ENCODE results near the gene PTPRQ. TPM values are rescaled to one million over a fixed set of nuclear protein-coding genes. Genes with fewer than 3 reads are reported as not detected.
"Not testable (repeated sequence)": the region's sequence is repeated elsewhere in the genome, so short reads cannot be mapped to it uniquely, and the experiment has no call there.

Gene PTPRQ
- total RNA-seq, 2 experiments from 2014 or later: not detected

DNA sequence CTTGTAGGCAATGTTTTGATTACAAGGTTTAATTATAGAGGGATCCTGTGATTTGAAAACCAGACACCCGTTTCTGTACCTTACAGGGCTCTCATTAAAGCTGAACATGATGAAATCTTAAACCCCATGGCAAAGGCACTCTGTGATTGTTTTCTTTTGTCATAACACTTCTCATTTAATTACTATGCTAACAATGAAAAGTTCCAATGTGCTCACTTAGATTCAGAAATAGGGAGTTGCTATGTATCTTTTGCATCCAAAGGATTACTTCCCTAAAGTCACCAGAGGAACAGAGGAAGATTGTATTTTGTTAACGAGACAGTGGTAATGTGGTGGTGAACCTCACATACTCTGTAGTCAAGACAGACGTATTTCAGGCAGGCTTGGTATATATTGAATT, 181.9 kb downstream of the PTPRQ start:
- H3K9me3 Mint-ChIP-seq: peaks cover 10% of the 10 kb centered on the region
- no peaks in the 10 kb centered on the region for H3K4me1 Mint-ChIP-seq
- DNase-seq: no peak
- H3K27me3 Mint-ChIP-seq: no peaks in the 10 kb centered on the region
- no peak overlapping the region for H3K27ac Mint-ChIP-seq
- no peak overlapping the region for H3K4me3 Mint-ChIP-seq
- H3K36me3 Mint-ChIP-seq: no peaks in the 10 kb centered on the region

DNA sequence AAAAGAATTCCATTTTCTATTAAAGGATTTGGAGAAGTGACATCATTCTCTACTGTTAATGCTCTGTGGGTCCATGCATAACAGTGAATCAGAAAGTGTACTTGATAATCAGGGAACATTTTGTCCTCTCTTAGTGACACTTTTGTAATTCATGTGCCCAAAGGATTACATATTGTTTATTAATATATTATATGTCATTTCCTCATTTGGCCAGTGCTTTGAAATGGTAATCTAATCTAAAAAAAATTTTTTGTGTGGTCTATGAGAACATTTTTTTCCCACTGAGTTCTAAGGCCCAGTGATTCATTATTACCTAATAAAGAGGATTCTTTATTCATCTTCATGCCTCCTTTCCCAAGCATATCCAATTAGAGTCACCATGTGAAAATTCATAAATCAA, 183.7 kb downstream of the PTPRQ start:
- Mint-ChIP-seq H3K4me3 (no peak overlapping the region), H3K36me3 (no peaks in the 10 kb centered on the region), H3K9me3 (peaks cover 10% of the 10 kb centered on the region), H3K27ac (no peak overlapping the region), H3K4me1 (no peaks in the 10 kb centered on the region), H3K27me3 (no peaks in the 10 kb centered on the region)
- no peak for DNase-seq

DNA sequence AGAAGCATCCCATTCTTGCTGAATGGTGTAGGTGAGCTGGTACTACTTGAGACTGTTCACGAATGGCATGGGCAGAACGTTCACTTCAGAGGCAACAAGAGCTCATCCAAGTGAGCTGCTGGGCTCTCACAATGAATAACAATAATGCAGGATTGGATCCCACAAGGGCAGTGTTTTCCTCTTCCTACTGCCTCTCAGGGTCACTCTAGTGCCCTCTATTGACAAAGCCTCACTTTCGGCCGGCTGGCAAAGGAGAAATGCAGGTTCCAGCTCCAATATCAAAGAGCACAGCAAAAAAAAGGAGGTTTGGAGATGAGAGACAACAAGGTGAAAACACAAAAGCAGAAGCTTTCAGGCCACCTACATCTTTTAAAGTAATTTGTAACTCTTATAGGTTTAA, 188.8 kb downstream of the PTPRQ start:
- Mint-ChIP-seq H3K27me3 (no peaks in the 10 kb centered on the region), H3K4me3 (no peak overlapping the region), H3K36me3 (no peaks in the 10 kb centered on the region), H3K9me3 (peaks cover 7% of the 10 kb centered on the region), H3K4me1 (no peaks in the 10 kb centered on the region), H3K27ac (no peak overlapping the region)
- DNase-seq: no peak

DNA sequence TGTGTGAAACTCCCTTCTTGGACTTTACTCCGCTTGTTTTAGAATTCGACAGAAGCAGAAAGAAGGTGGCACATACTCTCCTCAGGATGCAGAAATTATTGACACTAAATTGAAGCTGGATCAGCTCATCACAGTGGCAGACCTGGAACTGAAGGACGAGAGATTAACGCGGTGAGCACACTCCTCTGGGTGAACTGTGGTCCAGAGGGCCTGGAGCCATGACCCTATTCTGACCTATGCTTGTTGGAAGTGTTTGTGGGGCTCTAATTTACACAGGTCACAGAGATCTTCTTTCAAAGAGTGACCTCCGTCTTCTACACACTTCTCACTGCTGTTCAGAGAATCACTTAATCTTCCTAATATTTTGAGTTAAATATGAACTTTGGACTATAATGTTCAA, 190.9 kb downstream of the PTPRQ start:
- no peaks in the 10 kb centered on the region for H3K4me1 Mint-ChIP-seq
- H3K27ac Mint-ChIP-seq: no peak overlapping the region
- H3K36me3 Mint-ChIP-seq: no peaks in the 10 kb centered on the region
- H3K9me3 Mint-ChIP-seq: peaks cover 1% of the 10 kb centered on the region
- no peak for DNase-seq
- no peak overlapping the region for H3K4me3 Mint-ChIP-seq
- no peaks in the 10 kb centered on the region for H3K27me3 Mint-ChIP-seq

DNA sequence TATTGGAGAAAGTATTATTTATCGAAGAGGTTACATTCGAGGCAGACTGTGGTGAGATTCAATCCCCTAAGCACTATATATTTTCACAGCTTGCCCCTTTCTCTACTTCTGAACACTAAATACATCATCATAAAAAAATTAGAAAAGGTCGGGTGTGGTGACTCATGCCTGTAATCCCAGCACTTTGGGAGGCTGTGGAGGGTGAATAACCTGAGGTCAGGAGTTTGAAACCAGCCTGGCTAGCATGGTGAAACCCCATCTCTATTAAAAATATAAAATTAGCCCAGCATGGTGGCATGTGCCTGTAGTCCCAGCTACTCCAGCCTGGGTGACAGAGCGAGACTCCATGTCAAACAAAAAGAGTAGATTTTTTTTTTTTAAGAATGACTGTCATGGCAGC, 192.8 kb downstream of the PTPRQ start:
- Mint-ChIP-seq H3K27me3 (no peaks in the 10 kb centered on the region), H3K4me1 (no peaks in the 10 kb centered on the region), H3K4me3 (no peak overlapping the region), H3K9me3 (peaks cover 3% of the 10 kb centered on the region), H3K36me3 (no peaks in the 10 kb centered on the region), H3K27ac (no peak overlapping the region)
- DNase-seq: no peak

DNA sequence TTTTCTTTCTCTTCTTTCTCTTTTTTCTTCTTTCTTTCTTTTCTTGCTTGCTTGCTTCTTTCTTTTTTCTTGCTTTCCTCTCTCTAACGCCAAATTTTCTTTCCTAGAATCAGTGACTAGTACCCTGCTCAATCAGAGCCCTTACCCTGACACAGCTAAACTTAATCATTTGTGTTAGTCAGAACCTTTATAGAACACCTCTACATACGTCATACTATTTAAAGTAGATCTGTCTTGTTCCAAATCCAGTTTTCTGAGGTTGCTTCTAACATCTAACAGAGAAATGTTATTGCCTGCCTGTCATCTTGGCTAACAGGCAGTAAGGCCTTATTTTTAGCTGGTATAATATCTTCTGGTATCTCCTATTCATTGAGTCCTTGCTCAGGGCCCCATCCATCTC, 197.9 kb downstream of the PTPRQ start:
- H3K36me3 Mint-ChIP-seq: no peaks in the 10 kb centered on the region
- DNase-seq: no peak
- H3K4me3 Mint-ChIP-seq: no peak overlapping the region
- peaks cover 4% of the 10 kb centered on the region for H3K9me3 Mint-ChIP-seq
- H3K27me3 Mint-ChIP-seq: no peaks in the 10 kb centered on the region
- no peaks in the 10 kb centered on the region for H3K4me1 Mint-ChIP-seq
- H3K27ac Mint-ChIP-seq: no peak overlapping the region

DNA sequence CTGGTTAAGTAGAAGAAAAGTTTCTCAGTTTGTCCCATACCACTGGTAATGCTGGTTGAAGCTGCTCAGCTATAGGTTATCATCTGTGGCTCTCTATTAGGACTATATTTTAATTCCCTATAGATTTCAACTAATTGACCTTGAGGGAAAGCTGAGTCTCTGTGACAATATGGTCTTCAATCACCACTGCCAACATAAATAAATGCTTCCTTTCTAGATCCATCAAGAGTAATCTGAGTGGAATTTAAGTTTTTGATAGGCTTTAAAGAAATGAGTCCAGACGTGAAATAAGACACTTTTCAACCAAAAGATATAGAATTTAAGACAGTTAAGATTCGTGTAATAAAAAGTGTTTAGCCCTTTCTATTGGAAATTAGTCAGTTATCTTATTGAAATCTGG, 199.9 kb downstream of the PTPRQ start:
- H3K4me1 Mint-ChIP-seq: no peaks in the 10 kb centered on the region
- H3K27ac Mint-ChIP-seq: no peak overlapping the region
- peaks cover 4% of the 10 kb centered on the region for H3K9me3 Mint-ChIP-seq
- no peaks in the 10 kb centered on the region for H3K36me3 Mint-ChIP-seq
- no peak overlapping the region for H3K4me3 Mint-ChIP-seq
- H3K27me3 Mint-ChIP-seq: no peaks in the 10 kb centered on the region
- no peak for DNase-seq

DNA sequence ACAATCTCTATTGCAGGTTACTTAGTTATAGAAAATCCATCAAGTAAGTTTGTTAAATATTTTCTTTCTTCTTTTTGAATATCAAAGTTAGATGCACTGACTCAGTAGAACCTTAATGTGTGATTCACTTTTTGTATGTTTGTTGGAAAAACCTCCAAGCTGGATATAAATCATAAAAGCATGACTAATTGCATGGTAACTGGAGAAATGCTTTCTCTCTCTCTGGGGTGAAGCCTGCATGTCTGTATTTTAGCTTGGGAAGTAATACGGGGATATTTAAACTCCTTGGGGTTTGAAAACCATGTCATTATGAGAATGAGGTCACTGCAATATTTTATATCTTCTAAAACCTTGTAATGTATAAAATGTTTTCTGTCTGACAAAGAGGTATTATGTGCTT, 204.8 kb downstream of the PTPRQ start:
- Mint-ChIP-seq H3K36me3 (no peaks in the 10 kb centered on the region), H3K4me3 (no peak overlapping the region), H3K27ac (no peak overlapping the region), H3K27me3 (no peaks in the 10 kb centered on the region), H3K4me1 (no peaks in the 10 kb centered on the region), H3K9me3 (no peaks in the 10 kb centered on the region)
- DNase-seq: no peak

DNA sequence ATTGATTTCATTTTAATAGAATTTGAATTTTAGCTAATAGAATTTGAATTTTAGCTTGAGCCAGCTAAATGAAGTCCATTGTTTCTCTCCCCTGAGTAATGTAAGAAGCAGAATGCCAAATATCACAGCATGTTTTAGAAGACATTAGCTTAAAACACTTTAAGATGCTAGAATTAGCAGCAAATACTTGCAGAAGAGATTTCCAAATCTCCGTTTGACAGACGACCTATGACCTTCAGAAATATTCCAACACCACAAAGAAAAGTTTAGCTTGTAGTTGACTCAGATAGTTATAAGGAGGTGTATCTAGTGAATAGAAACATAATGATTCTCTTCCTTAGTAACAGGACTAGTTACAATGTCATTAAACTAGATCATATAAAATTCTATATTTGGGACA, 211.7 kb downstream of the PTPRQ start:
- Mint-ChIP-seq H3K36me3 (no peaks in the 10 kb centered on the region), H3K9me3 (no peaks in the 10 kb centered on the region), H3K27me3 (no peaks in the 10 kb centered on the region), H3K27ac (no peak overlapping the region), H3K4me3 (no peak overlapping the region), H3K4me1 (no peaks in the 10 kb centered on the region)
- DNase-seq: no peak

DNA sequence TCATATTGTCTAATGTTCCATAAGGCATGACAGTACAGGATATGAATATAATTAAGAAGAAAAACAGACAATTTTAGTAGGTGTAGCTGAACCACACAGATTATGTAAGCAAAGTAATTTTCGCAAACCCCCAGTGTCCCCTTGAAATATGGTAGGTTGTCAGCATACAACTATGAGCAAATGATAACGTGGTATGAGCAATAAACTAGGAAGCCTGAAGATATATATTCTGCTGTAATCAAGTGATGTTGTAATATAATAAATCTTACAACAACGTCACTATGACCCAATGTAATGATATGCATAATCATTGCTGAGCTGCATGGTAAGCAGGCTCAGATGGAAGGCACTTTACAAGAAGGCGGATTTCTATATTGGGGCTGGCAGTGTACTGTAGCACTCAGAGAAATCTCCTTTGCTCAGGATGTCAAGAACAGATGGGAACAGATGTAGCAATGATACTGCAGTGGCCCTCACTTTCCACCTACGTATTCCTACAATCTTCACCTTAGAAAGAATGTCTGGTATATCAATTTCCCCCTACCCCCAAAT, 215.6 kb downstream of the PTPRQ start:
- Mint-ChIP-seq H3K4me1 (no peaks in the 10 kb centered on the region), H3K27me3 (no peaks in the 10 kb centered on the region), H3K9me3 (no peaks in the 10 kb centered on the region), H3K36me3 (no peaks in the 10 kb centered on the region), H3K4me3 (no peak overlapping the region), H3K27ac (no peak overlapping the region)
- no peak for DNase-seq

DNA sequence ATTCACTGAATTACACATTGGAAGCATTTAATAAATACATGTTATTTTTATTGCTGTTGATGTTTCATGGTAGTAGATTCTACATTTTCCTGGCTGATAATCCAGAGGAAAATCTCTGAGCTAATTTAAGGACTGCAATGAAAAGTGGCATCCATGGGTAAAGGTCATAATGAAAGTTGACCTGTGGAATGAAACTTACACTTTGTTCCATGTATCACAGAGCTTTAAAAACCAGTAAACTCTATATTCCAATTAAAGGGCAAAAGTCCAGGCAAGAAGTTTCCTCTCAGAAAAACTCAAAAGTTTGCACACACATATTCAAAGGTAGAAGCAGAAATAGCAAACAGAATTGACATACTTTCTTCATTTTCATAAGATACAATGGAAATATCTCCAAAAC, 218.6 kb downstream of the PTPRQ start:
- DNase-seq: no peak
- H3K4me3 Mint-ChIP-seq: no peak overlapping the region
- no peaks in the 10 kb centered on the region for H3K9me3 Mint-ChIP-seq
- H3K4me1 Mint-ChIP-seq: no peaks in the 10 kb centered on the region
- H3K36me3 Mint-ChIP-seq: no peaks in the 10 kb centered on the region
- no peak overlapping the region for H3K27ac Mint-ChIP-seq
- H3K27me3 Mint-ChIP-seq: no peaks in the 10 kb centered on the region

DNA sequence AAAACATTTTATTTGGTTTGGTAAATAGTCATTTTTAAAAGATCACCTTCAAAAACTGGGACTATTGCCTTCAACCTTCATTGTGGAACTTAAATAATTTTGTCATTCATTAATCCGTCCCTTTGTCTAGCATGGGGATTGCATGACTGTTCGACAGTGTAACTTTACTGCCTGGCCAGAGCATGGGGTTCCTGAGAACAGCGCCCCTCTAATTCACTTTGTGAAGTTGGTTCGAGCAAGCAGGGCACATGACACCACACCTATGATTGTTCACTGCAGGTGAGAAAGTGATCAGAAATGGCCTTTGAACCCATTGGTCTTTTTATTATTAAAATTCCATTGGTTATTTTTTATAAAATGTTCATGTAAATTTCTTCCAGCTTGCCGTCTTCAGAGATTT, 226.2 kb downstream of the PTPRQ start:
- H3K36me3 Mint-ChIP-seq: no peaks in the 10 kb centered on the region
- no peak overlapping the region for H3K27ac Mint-ChIP-seq
- H3K27me3 Mint-ChIP-seq: no peaks in the 10 kb centered on the region
- no peak for DNase-seq
- H3K4me3 Mint-ChIP-seq: no peak overlapping the region
- no peaks in the 10 kb centered on the region for H3K4me1 Mint-ChIP-seq
- H3K9me3 Mint-ChIP-seq: peaks cover 1% of the 10 kb centered on the region

DNA sequence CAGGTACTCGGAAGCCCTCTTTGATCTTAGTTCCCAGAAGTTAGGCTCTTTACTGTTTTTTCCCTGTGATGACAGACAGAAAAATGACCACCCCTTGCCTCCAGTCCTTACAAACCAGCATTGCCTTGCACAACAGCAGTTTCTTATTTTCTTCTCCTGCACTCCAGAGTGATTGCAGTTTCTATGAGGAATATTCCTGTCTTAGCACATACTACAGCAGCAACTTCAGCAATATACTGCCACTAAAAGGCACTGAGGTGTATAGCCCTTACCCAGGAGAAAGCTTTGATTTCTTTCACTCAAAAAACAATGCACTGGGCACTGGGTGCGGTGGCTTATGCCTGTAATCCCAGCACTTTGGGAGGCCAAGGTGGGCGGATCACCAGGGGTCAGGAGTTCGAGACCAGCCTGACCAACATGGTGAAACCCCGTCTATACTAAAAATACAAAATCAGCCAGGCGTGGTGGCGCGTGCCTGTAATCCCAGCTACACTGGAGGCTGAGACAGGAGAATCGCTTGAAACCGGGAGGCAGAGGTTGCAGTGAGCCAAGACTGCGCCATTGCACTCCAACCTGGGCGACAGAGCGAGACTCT, 232.1 kb downstream of the PTPRQ start:
- H3K9me3 Mint-ChIP-seq, H3K27me3 Mint-ChIP-seq, DNase-seq, H3K36me3 Mint-ChIP-seq, H3K4me3 Mint-ChIP-seq, H3K4me1 Mint-ChIP-seq, H3K27ac Mint-ChIP-seq: not testable (repeated sequence)

DNA sequence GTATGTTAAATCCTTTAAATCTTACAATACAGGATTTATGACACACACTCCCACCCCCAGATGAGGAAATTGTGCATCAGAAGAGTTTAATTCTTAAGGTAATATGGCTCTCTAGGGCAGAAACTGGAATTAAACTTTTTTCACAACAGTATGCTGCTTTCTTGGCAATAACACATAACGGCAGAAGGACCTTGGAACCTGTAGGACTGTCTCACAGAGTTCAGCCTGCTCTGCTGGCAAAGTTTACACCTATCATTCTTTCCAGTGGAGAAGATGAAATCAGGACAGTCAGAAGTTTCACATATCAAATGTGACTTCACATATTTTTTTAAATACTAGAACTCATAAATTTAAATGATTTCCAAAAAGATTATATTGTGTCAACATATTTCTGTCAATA, 232.8 kb downstream of the PTPRQ start:
- Mint-ChIP-seq H3K4me3 (no peak overlapping the region), H3K9me3 (no peaks in the 10 kb centered on the region), H3K4me1 (no peaks in the 10 kb centered on the region), H3K27me3 (no peaks in the 10 kb centered on the region), H3K27ac (no peak overlapping the region), H3K36me3 (no peaks in the 10 kb centered on the region)
- no peak for DNase-seq

DNA sequence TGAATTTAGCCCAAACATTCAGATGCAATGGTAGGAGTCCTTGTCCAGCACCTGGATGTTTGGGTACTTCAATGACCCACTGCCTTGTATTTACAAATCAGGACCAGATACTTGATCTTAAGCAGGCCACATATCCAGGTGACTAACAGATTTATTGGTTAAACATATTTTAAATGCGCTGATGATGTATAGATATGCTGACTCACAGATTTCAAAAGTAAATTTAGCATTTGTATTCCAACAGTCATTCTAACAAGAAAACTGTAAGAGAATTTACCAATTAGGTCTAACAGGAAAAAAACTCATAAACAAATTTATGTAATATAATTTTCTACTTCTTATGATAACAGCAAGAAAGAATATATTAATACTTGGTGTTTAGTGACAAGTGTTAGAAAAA, 234.0 kb downstream of the PTPRQ start:
- H3K36me3 Mint-ChIP-seq: no peaks in the 10 kb centered on the region
- DNase-seq: no peak
- H3K4me1 Mint-ChIP-seq: no peaks in the 10 kb centered on the region
- no peaks in the 10 kb centered on the region for H3K27me3 Mint-ChIP-seq
- no peaks in the 10 kb centered on the region for H3K9me3 Mint-ChIP-seq
- no peak overlapping the region for H3K27ac Mint-ChIP-seq
- no peak overlapping the region for H3K4me3 Mint-ChIP-seq

DNA sequence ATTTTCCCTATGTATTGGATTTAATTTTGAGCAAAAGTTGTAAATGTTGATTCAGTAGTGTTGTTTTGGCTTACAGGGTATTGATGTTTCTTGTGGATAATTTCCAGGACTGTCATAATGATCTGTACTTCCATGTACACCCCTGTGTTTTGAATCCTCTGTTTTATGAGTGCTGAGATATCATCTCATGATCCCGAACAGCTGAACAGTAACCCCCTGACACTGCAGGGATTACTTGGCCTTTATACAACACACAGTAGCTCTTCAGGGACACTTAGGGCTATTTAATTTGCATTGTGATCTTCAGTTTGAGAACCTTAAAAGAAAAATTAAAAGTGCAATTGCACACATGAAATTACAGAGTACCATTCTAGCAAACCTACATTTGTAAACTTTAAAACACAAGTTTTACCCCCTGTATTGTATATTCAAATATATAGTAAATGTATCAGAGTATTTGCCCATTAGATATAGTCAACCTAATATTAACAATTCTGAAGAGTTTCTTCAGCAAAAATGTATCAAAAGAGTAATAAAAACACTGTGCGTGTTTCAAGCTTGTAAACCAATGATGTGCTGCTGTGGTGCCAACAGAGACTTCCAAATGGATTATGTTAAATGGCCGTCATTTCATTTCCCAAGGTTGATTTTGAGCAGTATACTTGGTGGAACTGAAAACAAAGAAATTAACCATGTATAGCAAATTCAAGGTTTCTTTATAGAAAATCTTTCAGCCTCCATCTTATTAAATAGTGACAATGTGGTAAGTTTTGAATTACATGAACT, 235.5 kb downstream of the PTPRQ start:
- Mint-ChIP-seq H3K9me3 (no peaks in the 10 kb centered on the region), H3K27ac (no peak overlapping the region), H3K4me3 (no peak overlapping the region), H3K36me3 (no peaks in the 10 kb centered on the region), H3K4me1 (no peaks in the 10 kb centered on the region), H3K27me3 (no peaks in the 10 kb centered on the region)
- no peak for DNase-seq

All from activated naive CD8-positive, alpha-beta T cell treated with anti-CD3 and anti-CD28 coated beads for 36 hours (primary cell).